B cell (primary cell): ENCODE data around the gene REL. TPM values are rescaled to one million over a fixed set of nuclear protein-coding genes. Genes with fewer than 3 reads are reported as not detected.

Experiments used
- ATAC-seq: fragments of 200-7000 bp; cut with Tn5 transposase; one replicate; pipeline ENCODE4 v1.10.0; 2021; ENCODE audit warnings: low read depth, mild to moderate bottlenecking, moderate number of reproducible peaks, moderate library complexity
- CTCF ChIA-PET: fragments of 350-600 bp; sonication (Branson Sonifier 250); formaldehyde crosslinking; loops from one replicate; lab custom pipeline; 2021; ENCODE audit warnings: antibody characterized with exemption, inconsistent platforms; lab: Charles Lee
- POLR2A ChIA-PET: fragments of 350-600 bp; sonication (Branson Sonifier 250); formaldehyde crosslinking; loops from one replicate; lab custom pipeline; 2021; ENCODE audit warnings: antibody characterized with exemption; lab: Charles Lee
- DNase-seq: peaks from one replicate; pipeline ENCODE4 v3.0.0; 2013
- H2AFZ ChIP-seq: 2 replicates; pipeline ENCODE4 v1.6.1; 2012; ENCODE audit warnings: mild to moderate bottlenecking, low read depth, low read length; ENCODE audit not compliant: insufficient read depth, poor library complexity, severe bottlenecking
- H3K27ac ChIP-seq, 2 donors: 1 replicate in 1 of 2; 2 replicates in 1 of 2; pipeline ENCODE4 v1.5.1; 2012 to 2013; ENCODE audit warnings: low read length in 2 of 2, mild to moderate bottlenecking in 2 of 2, moderate library complexity in 1 of 2
- H3K27me3 ChIP-seq, 4 experiments: fragments of 200-600 bp in 1 of 4; sonication (generic) in 1 of 4; replicated peaks in 1 of 4; 1 replicate in 2 of 4; 2 replicates in 2 of 4; pipeline versions ENCODE4 v1.6.1 to v1.7.0; 2013 to 2016; ENCODE audit warnings: low read length in 3 of 4, mild to moderate bottlenecking in 2 of 4, mixed read lengths in 1 of 4, moderate library complexity in 1 of 4; ENCODE audit not compliant: insufficient read depth in 4 of 4, control insufficient read depth in 3 of 4; ENCODE audit errors: control extremely low read depth in 1 of 4
- H3K36me3 ChIP-seq, 2 experiments: replicated peaks in 1 of 2; 1 replicate in 1 of 2; 2 replicates in 1 of 2; pipeline versions ENCODE4 v1.6.1 to v1.7.1; 2013; ENCODE audit warnings: low read length in 1 of 2; ENCODE audit not compliant: insufficient read depth in 2 of 2, control insufficient read depth in 1 of 2; ENCODE audit errors: control extremely low read depth in 1 of 2, extremely low read depth in 1 of 2
- H3K4me1 ChIP-seq, 2 donors: fragments of 200-600 bp in 1 of 2; sonication (generic) in 1 of 2; 1 replicate in 1 of 2; 2 replicates in 1 of 2; pipeline versions ENCODE4 v1.5.1 to v1.6.1; 2013 to 2017; ENCODE audit warnings: low read length in 2 of 2; ENCODE audit not compliant: control insufficient read depth in 2 of 2, insufficient read depth in 2 of 2
- H3K4me2 ChIP-seq: replicated peaks from 2 replicates; pipeline ENCODE3; 2012; ENCODE audit warnings: mild to moderate bottlenecking, low read depth, low read length; ENCODE audit not compliant: poor library complexity, severe bottlenecking
- H3K4me3 ChIP-seq, 5 experiments: fragments of 200-600 bp in 1 of 5; sonication (generic) in 1 of 5; 1 replicate in 3 of 5; 2 replicates in 2 of 5; pipeline versions ENCODE4 v1.5.1 to v1.7.0; 2011 to 2016; ENCODE audit warnings: low read length in 4 of 5, mild to moderate bottlenecking in 4 of 5, low read depth in 2 of 5, control low read depth in 1 of 5, moderate library complexity in 1 of 5; ENCODE audit not compliant: insufficient read depth in 1 of 5; ENCODE audit errors: control extremely low read depth in 1 of 5, extremely low read depth in 1 of 5
- H3K79me2 ChIP-seq: fragments of 200-600 bp; sonication (generic); one replicate; pipeline ENCODE4 v1.6.0; 2016; ENCODE audit warnings: low read length; ENCODE audit not compliant: control insufficient read depth, insufficient read depth
- H3K9ac ChIP-seq: fragments of 200-600 bp; sonication (generic); 2 replicates; pipeline ENCODE4 v1.6.1; 2017; ENCODE audit warnings: mild to moderate bottlenecking, low read length, moderate library complexity
- H3K9me3 ChIP-seq, 3 donors: one replicate each; pipeline versions ENCODE4 v1.6.1 to v1.7.1; 2013; ENCODE audit warnings: low read length in 2 of 3; ENCODE audit not compliant: control insufficient read depth in 2 of 3, insufficient read depth in 1 of 3; ENCODE audit errors: control extremely low read depth in 1 of 3
- H4K20me1 ChIP-seq: 2 replicates; pipeline ENCODE4 v1.6.0; 2012; ENCODE audit warnings: mild to moderate bottlenecking, low read length; ENCODE audit not compliant: insufficient read depth, control insufficient read depth, poor library complexity, severe bottlenecking
- H3K27ac Mint-ChIP-seq: one replicate; pipeline ENCODE4 v1.8.0; 2021; ENCODE audit warnings: mixed read lengths
- H3K27me3 Mint-ChIP-seq: one replicate; pipeline ENCODE4 v1.8.0; 2021; ENCODE audit warnings: mixed read lengths
- H3K4me1 Mint-ChIP-seq: one replicate; pipeline ENCODE4 v1.8.0; 2021; ENCODE audit warnings: mixed read lengths
- H3K4me3 Mint-ChIP-seq: one replicate; pipeline ENCODE4 v1.8.0; 2021; ENCODE audit warnings: mixed read lengths
- H3K9me3 Mint-ChIP-seq: one replicate; pipeline ENCODE4 v1.8.0; 2022; ENCODE audit warnings: mixed read lengths; ENCODE audit not compliant: insufficient read depth
- CTCF ChIP-seq: fragments of 200-600 bp; IDR thresholded peaks from one replicate; pipeline ENCODE4 v1.8.0; 2022; ENCODE audit warnings: antibody characterized with exemption, mild to moderate bottlenecking
- EZH2 ChIP-seq: IDR thresholded peaks from 2 replicates; pipeline ENCODE4 v1.6.1; 2012; ENCODE audit warnings: borderline replicate concordance, low read depth, mild to moderate bottlenecking, moderate library complexity, low read length; ENCODE audit not compliant: insufficient read depth, poor library complexity, severe bottlenecking
- WGBS: methylation state at CpG from one replicate; pipeline ENCODE4 v1.1.5; 2013; ENCODE audit warnings: missing lambda C conversion rate; ENCODE audit not compliant: insufficient coverage; 5-methylcytosine and 5-hydroxymethylcytosine counted together
- intact Hi-C: fragments of 100-400 bp; cut with micrococcal nuclease; formaldehyde crosslinking; loops from one replicate; pipeline ENCODE4 v1.10.0; 2022
- polyA plus RNA-seq: library from polyadenylated mRNA; depleted of rRNA; stranded (reverse); fragments of >200 nt; gene quantifications from 2 replicates; pipeline ENCODE4 v1.2.3, GENCODE V29; 2012
- total RNA-seq, 2 donors: library from RNA; stranded (reverse); fragments of 120-200 nt in 1 of 2; gene quantifications; 1 replicate in 1 of 2; 2 replicates in 1 of 2; pipeline versions ENCODE4 v1.2.3 to v1.2.4, GENCODE V29; 2013 to 2022

Gene REL
- total and polyA plus RNA-seq, 2 donors (not counting 1 experiment from before 2014, with no cell fraction given): 27.9 to 283 TPM

DNA sequence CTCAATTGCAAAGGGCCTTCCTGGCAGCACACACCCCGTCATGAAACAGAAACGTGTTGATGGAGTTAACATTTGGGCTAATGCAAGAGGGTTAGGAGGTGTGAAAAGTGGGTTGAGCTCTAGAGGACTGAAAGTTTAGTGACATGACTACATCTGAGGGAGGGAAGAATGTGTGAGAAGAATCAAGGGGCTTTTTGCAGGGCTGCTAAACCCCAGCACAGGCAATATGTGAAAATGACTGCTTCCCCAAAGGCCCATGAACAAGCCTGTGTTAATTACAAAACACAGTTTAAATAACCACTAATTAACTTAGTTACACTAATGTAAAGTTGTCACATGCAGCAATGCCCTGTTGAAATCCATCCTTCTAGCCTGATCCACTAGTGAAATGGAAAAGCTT lies 72.8 kb downstream of the REL start:
- no peaks in the 10 kb centered on the region for H4K20me1 ChIP-seq
- H3K9me3 Mint-ChIP-seq: no peaks in the 10 kb centered on the region
- peak overlapping the region; percentile 61 for H3K27ac Mint-ChIP-seq
- intact Hi-C loops: no loop called here
- H3K27me3 Mint-ChIP-seq: no peaks in the 10 kb centered on the region
- H3K36me3 ChIP-seq: peaks cover 3 to 19% of the 10 kb centered on the region in 2 experiments
- H3K27ac ChIP-seq: no peak overlapping the region
- no peak for TF ChIP-seq EZH2
- H2AFZ ChIP-seq: no peak overlapping the region
- peaks cover 0 to 1% (median 0%) of the 10 kb centered on the region in 3 donors for H3K9me3 ChIP-seq
- H3K4me3 Mint-ChIP-seq: no peak overlapping the region
- H3K27me3 ChIP-seq: no peaks in the 10 kb centered on the region
- H3K4me1 Mint-ChIP-seq: peaks cover 2% of the 10 kb centered on the region
- no peaks in the 10 kb centered on the region for H3K79me2 ChIP-seq
- ChIA-PET CTCF (interaction anchor here (0.9 kb wide), 1 partner anchor 44 kb away, joined by 3 read pairs; no protein-coding TSS in a partner anchor), POLR2A (interaction anchor here (0.6 kb wide), 1 partner anchor 10 kb away, joined by 3 read pairs; no protein-coding TSS in a partner anchor)
- no peaks in the 10 kb centered on the region for H3K4me1 ChIP-seq
- DNase-seq (no peak), ATAC-seq (no peak)
- no peak overlapping the region for H3K4me2 ChIP-seq
- no peak overlapping the region for H3K4me3 ChIP-seq
- no peak overlapping the region for H3K9ac ChIP-seq
- WGBS: 89% methylated on average over 2 of the region's 2 CpGs

DNA sequence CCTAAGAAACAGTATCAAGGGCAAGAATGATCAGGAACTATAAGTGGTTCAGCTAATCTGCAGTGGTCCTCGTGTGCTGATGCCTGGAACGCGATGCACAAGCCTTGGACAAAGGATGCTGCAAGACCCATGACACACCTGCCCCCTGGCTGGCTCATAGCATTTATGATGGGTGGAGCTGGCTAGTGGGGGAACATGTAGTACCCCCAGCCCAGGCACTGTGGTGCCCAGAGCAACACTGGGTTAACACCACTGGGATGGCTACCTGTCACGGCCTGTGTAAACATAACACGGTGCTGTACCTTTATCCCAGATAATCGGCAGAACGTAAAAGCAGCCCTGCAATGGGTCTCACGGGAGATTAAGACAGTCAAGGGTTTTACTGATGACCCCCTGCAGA lies 75.8 kb downstream of the REL start:
- Histone ChIP-seq H4K20me1 (no peaks in the 10 kb centered on the region), H3K27ac (no peak overlapping the region), H3K36me3 (peaks cover 3 to 23% of the 10 kb centered on the region in 2 experiments), H3K79me2 (no peaks in the 10 kb centered on the region), H3K27me3 (no peaks in the 10 kb centered on the region), H2AFZ (no peak overlapping the region), H3K9ac (no peak overlapping the region), H3K4me1 (no peaks in the 10 kb centered on the region), H3K4me3 (no peak overlapping the region), H3K4me2 (no peak overlapping the region), H3K9me3 (peaks cover 0 to 1% (median 0%) of the 10 kb centered on the region in 3 donors)
- intact Hi-C loops: no loop called here
- H3K4me3 Mint-ChIP-seq: no peak overlapping the region
- TF ChIP-seq CTCF (no peak), EZH2 (no peak)
- H3K27ac Mint-ChIP-seq: no peak overlapping the region
- CTCF ChIA-PET: interaction anchor here (0.7 to 1.3 kb wide), 3 partner anchors 17 to 123 kb away, joined by 3 to 4 read pairs (median 4); no protein-coding TSS in a partner anchor
- no peak for DNase-seq
- ATAC-seq: no peak
- H3K9me3 Mint-ChIP-seq: no peaks in the 10 kb centered on the region
- WGBS: over 99% methylated on average over 8 of the region's 8 CpGs
- H3K27me3 Mint-ChIP-seq: no peaks in the 10 kb centered on the region
- POLR2A ChIA-PET: interaction anchor here (1.1 kb wide), 1 partner anchor 8 kb away, joined by 3 read pairs; no protein-coding TSS in a partner anchor
- H3K4me1 Mint-ChIP-seq: peaks cover 2% of the 10 kb centered on the region
